OCI-LY1 (cell line): Measurements from ENCODE around the gene SCLY.

Experiments
- EZH2 ChIP-seq: fragments of 200-600 bp; sonication (generic), shearing (Covaris generic); IDR thresholded peaks from 2 replicates; pipeline ENCODE4 v1.8.0; 2017; ENCODE audit warnings: borderline replicate concordance, mixed run types, mild to moderate bottlenecking, antibody characterized with exemption, low read length, moderate library complexity, mixed read lengths
- TF ChIP-seq, protein P1 (sequence below): fragments of 200-600 bp; sonication (generic), shearing (Covaris generic); IDR thresholded peaks from 2 replicates; pipeline ENCODE4 v1.5.1; 2017; ENCODE audit warnings: mild to moderate bottlenecking, antibody characterized with exemption, low read length, moderate library complexity, mixed read lengths

GRCh38 chr2:238015705-238016104 lies 45.1 kb upstream of the SCLY start:
- TF ChIP-seq, protein P1, sequence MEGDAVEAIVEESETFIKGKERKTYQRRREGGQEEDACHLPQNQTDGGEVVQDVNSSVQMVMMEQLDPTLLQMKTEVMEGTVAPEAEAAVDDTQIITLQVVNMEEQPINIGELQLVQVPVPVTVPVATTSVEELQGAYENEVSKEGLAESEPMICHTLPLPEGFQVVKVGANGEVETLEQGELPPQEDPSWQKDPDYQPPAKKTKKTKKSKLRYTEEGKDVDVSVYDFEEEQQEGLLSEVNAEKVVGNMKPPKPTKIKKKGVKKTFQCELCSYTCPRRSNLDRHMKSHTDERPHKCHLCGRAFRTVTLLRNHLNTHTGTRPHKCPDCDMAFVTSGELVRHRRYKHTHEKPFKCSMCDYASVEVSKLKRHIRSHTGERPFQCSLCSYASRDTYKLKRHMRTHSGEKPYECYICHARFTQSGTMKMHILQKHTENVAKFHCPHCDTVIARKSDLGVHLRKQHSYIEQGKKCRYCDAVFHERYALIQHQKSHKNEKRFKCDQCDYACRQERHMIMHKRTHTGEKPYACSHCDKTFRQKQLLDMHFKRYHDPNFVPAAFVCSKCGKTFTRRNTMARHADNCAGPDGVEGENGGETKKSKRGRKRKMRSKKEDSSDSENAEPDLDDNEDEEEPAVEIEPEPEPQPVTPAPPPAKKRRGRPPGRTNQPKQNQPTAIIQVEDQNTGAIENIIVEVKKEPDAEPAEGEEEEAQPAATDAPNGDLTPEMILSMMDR: peak; percentile 33; the same call in 1 of the 2 replicates
- no peak for TF ChIP-seq EZH2
